22Rv1 (cell line): ENCODE data around the gene POLR1G.

ENCODE experiments used
- CTCF ChIP-seq: fragments of 450-650 bp; IDR thresholded peaks from 2 replicates; pipeline ENCODE4 v1.5.1; 2017; ENCODE audit warnings: mild to moderate bottlenecking
- ZFX ChIP-seq: fragments of 450-650 bp; IDR thresholded peaks from 2 replicates; pipeline ENCODE4 v1.6.1; 2017; ENCODE audit warnings: antibody characterized with exemption, borderline replicate concordance

GRCh38 chr19:45380107-45380506 lies 26.3 kb upstream of the POLR1G start:
- TF ChIP-seq CTCF (no peak), ZFX (no peak)
